ENCODE results near the gene CDS2. TPM values are rescaled to one million over a fixed set of nuclear protein-coding genes. Genes with fewer than 3 reads are reported as not detected.

CDS2 gene
- total RNA-seq, 1 experiment from 2014 or later: 37.5 TPM

DNA sequence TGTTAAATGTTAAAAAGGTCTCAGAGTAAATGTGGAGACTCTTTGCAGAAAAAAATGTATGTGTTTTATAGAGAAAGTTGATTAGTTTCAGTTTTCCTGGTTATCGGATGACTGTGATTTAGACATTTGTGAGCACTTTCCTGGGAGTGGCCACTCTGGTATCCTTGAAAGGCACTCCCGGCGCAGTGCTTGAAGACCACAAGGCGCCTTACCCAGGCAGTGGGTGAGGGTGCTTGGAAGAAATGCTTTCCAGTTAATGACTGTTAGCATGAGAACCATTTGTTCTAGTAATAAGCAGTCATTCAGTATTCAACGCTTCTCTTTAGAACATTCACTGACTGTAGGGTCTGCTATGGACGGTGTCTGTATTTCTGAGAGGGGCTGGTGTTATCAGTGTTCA lies 7.2 kb downstream of the CDS2 start:
- H4K20me1 ChIP-seq (ENCODE audit: insufficient read depth): no peaks in the 10 kb centered on the region
- no peaks in the 10 kb centered on the region for H3K36me3 ChIP-seq (ENCODE audit: control insufficient read depth in 1 of 2, insufficient read depth in 2 of 2, low read length in 2 of 2)
- no peak overlapping the region for H2AFZ ChIP-seq (ENCODE audit: low read depth, low read length, poor library complexity, severe bottlenecking)
- H3K27me3 ChIP-seq (ENCODE audit: insufficient read depth, low read length): no peaks in the 10 kb centered on the region
- CTCF ChIA-PET: interaction anchor here (0.7 to 1.1 kb wide), 2 partner anchors 7 to 58 kb away, joined by 3 to 4 read pairs; partner anchors contain the start of gene CDS2
- intact Hi-C loops (cut with micrococcal nuclease): no loop called here
- BruUV-seq (replicated peaks): no TSS peak
- H3K9me3 ChIP-seq (ENCODE audit: control insufficient read depth in 1 of 2, insufficient read depth in 1 of 2, low read depth in 1 of 2, low read length in 2 of 2): no peaks in the 10 kb centered on the region
- H3K79me2 ChIP-seq (ENCODE audit: insufficient read depth, low read length): peaks cover 48% of the 10 kb centered on the region
- ATAC-seq (no peak), DNase-seq (ENCODE audit: low read depth, low spot score) (no peak)
- POLR2A ChIA-PET: no interaction called here
- H3K4me1 ChIP-seq (ENCODE audit: control insufficient read depth in 1 of 2, insufficient read depth in 2 of 2, low read length in 2 of 2): no peaks in the 10 kb centered on the region
- TF ChIP-seq EZH2 (IDR thresholded peaks at IDR 0.05) (no peak), ELF1 (IDR thresholded peaks at IDR 0.05; ENCODE audit: borderline replicate concordance, low read depth) (no peak), TCF7L2 (IDR thresholded peaks at IDR 0.05; ENCODE audit: borderline replicate concordance, extremely low read depth, insufficient read depth, insufficient read length) (no peak), ZNF274 (IDR thresholded peaks at IDR 0.05; ENCODE audit: low read depth, low read length) (no peak), CBX3 (IDR thresholded peaks at IDR 0.05; ENCODE audit: low read depth) (no peak), JUND (IDR thresholded peaks at IDR 0.05) (no peak)
- TF ChIP-seq, protein P1, sequence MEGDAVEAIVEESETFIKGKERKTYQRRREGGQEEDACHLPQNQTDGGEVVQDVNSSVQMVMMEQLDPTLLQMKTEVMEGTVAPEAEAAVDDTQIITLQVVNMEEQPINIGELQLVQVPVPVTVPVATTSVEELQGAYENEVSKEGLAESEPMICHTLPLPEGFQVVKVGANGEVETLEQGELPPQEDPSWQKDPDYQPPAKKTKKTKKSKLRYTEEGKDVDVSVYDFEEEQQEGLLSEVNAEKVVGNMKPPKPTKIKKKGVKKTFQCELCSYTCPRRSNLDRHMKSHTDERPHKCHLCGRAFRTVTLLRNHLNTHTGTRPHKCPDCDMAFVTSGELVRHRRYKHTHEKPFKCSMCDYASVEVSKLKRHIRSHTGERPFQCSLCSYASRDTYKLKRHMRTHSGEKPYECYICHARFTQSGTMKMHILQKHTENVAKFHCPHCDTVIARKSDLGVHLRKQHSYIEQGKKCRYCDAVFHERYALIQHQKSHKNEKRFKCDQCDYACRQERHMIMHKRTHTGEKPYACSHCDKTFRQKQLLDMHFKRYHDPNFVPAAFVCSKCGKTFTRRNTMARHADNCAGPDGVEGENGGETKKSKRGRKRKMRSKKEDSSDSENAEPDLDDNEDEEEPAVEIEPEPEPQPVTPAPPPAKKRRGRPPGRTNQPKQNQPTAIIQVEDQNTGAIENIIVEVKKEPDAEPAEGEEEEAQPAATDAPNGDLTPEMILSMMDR (IDR thresholded peaks at IDR 0.05 in 2 of 3, conservative IDR thresholded peaks at IDR 0.05 in 1 of 3; ENCODE audit: borderline replicate concordance in 1 of 3, insufficient read depth in 1 of 3, low read depth in 2 of 3, low read length in 2 of 3): no peak
- TF ChIP-seq, protein P2, sequence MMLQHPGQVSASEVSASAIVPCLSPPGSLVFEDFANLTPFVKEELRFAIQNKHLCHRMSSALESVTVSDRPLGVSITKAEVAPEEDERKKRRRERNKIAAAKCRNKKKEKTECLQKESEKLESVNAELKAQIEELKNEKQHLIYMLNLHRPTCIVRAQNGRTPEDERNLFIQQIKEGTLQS (IDR thresholded peaks at IDR 0.05): no peak
- no peaks in the 10 kb centered on the region for H3K9me2 ChIP-seq (ENCODE audit: insufficient read depth)
- no peak overlapping the region for H3K27ac ChIP-seq (ENCODE audit: low read depth, low read length)
- no peak overlapping the region for H3K4me2 ChIP-seq (ENCODE audit: low read length)
- RAD21 ChIA-PET (ENCODE audit: low non-redundant PET in 1 of 2, low total read pairs in 2 of 2, uncharacterized antibody in 2 of 2, unreplicated experiment in 2 of 2): no interaction called here
- no peak overlapping the region for H3K9ac ChIP-seq (ENCODE audit: low read length)
- no peak overlapping the region for H3K4me3 ChIP-seq (replicated peaks in 1 of 2; ENCODE audit: low read depth in 1 of 2, low read length in 2 of 2)
